Measurements from ENCODE around the gene GID4. TPM values are rescaled to one million over a fixed set of nuclear protein-coding genes. Genes with fewer than 3 reads are reported as not detected.
A peak's percentile ranks its signal among the peaks of the same experiment; 100 is the strongest.

GID4 gene
- total RNA-seq, 3 donors from 2014 or later (not counting 1 experiment from before 2014, with no cell fraction given), result 6.6 to 10.0 (median 6.9) TPM

DNA sequence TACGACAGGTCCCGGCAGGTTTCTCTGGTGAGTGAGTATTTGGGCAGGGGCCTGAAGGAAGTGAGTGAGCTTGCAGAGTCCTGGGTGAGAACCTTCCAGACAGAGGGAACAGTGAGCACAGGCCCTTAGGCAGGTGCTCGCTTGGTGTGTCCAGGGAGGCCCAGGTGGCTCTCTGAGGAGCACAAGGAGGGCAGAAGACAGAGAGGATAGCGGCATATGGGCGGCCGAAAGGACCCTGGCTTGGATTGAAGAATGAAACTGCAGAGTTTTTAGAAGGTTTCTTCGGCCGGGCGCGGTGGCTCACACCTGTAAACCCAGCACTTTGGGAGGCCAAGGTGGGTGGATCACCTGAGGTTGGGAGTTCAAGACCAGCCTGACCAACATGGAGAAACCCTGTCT lies 55.2 kb downstream of the GID4 start:
- Mint-ChIP-seq H3K27me3 (ENCODE audit: low read depth in 2 of 2) (no peaks in the 10 kb centered on the region), H3K36me3 (peaks cover 7% of the 10 kb centered on the region), H3K4me1 (peaks cover 15 to 30% of the 10 kb centered on the region in 2 donors), H3K4me3 (no peak overlapping the region), H3K9me3 (no peaks in the 10 kb centered on the region), H3K27ac (peak overlapping the region; percentile 34 to 72)
- no peaks in the 10 kb centered on the region for H3K27me3 ChIP-seq (ENCODE audit: control insufficient read depth, insufficient read depth, low read length)
- TF ChIP-seq, protein P1, sequence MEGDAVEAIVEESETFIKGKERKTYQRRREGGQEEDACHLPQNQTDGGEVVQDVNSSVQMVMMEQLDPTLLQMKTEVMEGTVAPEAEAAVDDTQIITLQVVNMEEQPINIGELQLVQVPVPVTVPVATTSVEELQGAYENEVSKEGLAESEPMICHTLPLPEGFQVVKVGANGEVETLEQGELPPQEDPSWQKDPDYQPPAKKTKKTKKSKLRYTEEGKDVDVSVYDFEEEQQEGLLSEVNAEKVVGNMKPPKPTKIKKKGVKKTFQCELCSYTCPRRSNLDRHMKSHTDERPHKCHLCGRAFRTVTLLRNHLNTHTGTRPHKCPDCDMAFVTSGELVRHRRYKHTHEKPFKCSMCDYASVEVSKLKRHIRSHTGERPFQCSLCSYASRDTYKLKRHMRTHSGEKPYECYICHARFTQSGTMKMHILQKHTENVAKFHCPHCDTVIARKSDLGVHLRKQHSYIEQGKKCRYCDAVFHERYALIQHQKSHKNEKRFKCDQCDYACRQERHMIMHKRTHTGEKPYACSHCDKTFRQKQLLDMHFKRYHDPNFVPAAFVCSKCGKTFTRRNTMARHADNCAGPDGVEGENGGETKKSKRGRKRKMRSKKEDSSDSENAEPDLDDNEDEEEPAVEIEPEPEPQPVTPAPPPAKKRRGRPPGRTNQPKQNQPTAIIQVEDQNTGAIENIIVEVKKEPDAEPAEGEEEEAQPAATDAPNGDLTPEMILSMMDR (IDR thresholded peaks at IDR 0.05), result no peak
- no peaks in the 10 kb centered on the region for H3K4me1 ChIP-seq (ENCODE audit: control insufficient read depth, insufficient read depth, low read length)
- WGBS (ENCODE audit: insufficient coverage), result 97% methylated on average over 10 of the region's 10 CpGs
- no peak overlapping the region for H3K4me3 ChIP-seq (ENCODE audit: low read length)
- peaks cover 49% of the 10 kb centered on the region for H3K36me3 ChIP-seq (ENCODE audit: control insufficient read depth, insufficient read depth, low read length)
- DNase-seq (no peak), ATAC-seq (no peak)
- no peak overlapping the region for H3K27ac ChIP-seq (ENCODE audit: low read length)
- intact Hi-C loops (cut with micrococcal nuclease), result no loop called here
- no peaks in the 10 kb centered on the region for H3K9me3 ChIP-seq (ENCODE audit: control insufficient read depth, insufficient read depth, low read length)

DNA sequence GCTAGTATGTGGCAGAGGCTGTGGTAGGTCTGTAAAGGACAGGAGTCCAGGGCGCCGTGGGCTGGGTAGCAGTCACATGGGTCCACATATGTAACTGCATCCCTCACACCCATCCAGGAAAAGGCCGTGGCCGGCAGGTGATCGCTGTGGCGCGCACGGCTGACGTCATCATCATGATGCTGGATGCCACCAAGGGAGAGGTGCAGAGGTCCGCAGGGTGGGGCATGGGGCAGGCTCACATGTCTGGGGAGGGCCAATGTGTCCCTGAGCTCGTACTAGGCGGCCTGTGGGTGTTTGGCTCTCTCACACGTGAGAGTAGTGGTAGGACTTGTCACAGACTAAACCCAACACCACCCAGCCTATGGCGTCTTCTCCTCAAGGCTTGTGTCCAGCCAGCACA lies 60.3 kb downstream of the GID4 start:
- no peaks in the 10 kb centered on the region for H3K9me3 Mint-ChIP-seq
- intact Hi-C loops (cut with micrococcal nuclease), result no loop called here
- no peak overlapping the region for H3K27ac Mint-ChIP-seq
- TF ChIP-seq, protein P1 (IDR thresholded peaks at IDR 0.05), result no peak
- DNase-seq, result no peak
- no peaks in the 10 kb centered on the region for H3K27me3 ChIP-seq (ENCODE audit: control insufficient read depth, insufficient read depth, low read length)
- no peak overlapping the region for H3K4me3 Mint-ChIP-seq
- H3K4me1 ChIP-seq (ENCODE audit: control insufficient read depth, insufficient read depth, low read length), result no peaks in the 10 kb centered on the region
- 94% methylated on average over 14 of the region's 14 CpGs for WGBS (ENCODE audit: insufficient coverage)
- no peak overlapping the region for H3K4me3 ChIP-seq (ENCODE audit: low read length)
- H3K9me3 ChIP-seq (ENCODE audit: control insufficient read depth, insufficient read depth, low read length), result no peaks in the 10 kb centered on the region
- no peaks in the 10 kb centered on the region for H3K27me3 Mint-ChIP-seq (ENCODE audit: low read depth in 2 of 2)
- no peaks in the 10 kb centered on the region for H3K36me3 Mint-ChIP-seq
- H3K36me3 ChIP-seq (ENCODE audit: control insufficient read depth, insufficient read depth, low read length), result peaks cover 51% of the 10 kb centered on the region
- no peak overlapping the region for H3K27ac ChIP-seq (ENCODE audit: low read length)
- no peak for ATAC-seq
- H3K4me1 Mint-ChIP-seq, result peaks cover 10 to 12% of the 10 kb centered on the region in 2 donors

DNA sequence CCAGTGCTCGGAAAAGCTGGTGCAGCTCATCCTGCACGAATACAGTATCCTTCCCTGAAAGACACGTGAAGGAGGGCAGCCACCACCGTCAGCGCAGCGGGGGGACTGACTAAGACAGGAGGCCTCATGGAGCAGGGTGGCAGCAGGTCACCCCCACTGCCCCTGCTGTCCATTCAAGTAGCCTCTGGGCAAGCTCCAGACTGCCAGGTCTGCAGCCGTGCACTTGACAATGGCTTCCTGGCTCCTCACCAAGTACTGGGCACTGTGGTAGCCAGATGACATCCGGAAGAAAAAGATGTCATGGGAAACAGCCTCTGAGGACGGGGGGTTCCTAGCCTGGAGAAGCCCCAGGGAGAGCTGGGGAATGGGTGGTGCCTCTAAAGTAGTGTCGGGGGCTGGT lies 61.4 kb downstream of the GID4 start:
- Mint-ChIP-seq H3K4me3 (no peak overlapping the region), H3K36me3 (no peaks in the 10 kb centered on the region), H3K9me3 (no peaks in the 10 kb centered on the region), H3K4me1 (peaks cover 10 to 11% of the 10 kb centered on the region in 2 donors), H3K27me3 (ENCODE audit: low read depth in 2 of 2) (no peaks in the 10 kb centered on the region), H3K27ac (no peak overlapping the region)
- Histone ChIP-seq H3K4me1 (ENCODE audit: control insufficient read depth, insufficient read depth, low read length) (no peaks in the 10 kb centered on the region), H3K27ac (ENCODE audit: low read length) (no peak overlapping the region), H3K36me3 (ENCODE audit: control insufficient read depth, insufficient read depth, low read length) (peaks cover 51% of the 10 kb centered on the region), H3K27me3 (ENCODE audit: control insufficient read depth, insufficient read depth, low read length) (no peaks in the 10 kb centered on the region), H3K4me3 (ENCODE audit: low read length) (no peak overlapping the region), H3K9me3 (ENCODE audit: control insufficient read depth, insufficient read depth, low read length) (no peaks in the 10 kb centered on the region)
- no peak for DNase-seq
- 95% methylated on average over 10 of the region's 10 CpGs for WGBS (ENCODE audit: insufficient coverage)
- intact Hi-C loops (cut with micrococcal nuclease), result no loop called here
- no peak for ATAC-seq
- TF ChIP-seq, protein P1 (IDR thresholded peaks at IDR 0.05), result no peak

DNA sequence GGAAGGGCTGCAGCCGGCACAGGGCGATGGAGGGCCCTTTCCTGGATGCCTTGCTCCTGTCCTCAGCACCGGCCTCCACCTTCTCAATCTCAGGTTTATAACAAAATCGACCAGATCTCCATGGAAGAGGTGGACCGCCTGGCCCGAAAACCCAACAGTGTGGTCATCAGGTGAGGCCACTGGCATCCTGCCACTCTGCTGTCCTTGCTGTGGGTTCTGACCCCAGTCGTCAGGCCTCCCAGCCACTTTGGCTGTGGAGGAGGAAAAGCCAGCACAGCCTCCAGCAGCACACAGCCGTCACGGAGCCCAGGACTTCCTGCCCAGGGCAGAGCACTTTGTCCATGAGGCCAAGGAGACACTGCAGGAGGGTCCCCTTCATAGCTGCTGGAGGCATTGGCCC lies 62.6 kb downstream of the GID4 start:
- H3K4me1 Mint-ChIP-seq, result no peaks in the 10 kb centered on the region
- 92% methylated on average over 9 of the region's 9 CpGs for WGBS (ENCODE audit: insufficient coverage)
- ATAC-seq, result no peak
- Histone ChIP-seq H3K4me1 (ENCODE audit: control insufficient read depth, insufficient read depth, low read length) (no peaks in the 10 kb centered on the region), H3K27ac (ENCODE audit: low read length) (no peak overlapping the region), H3K9me3 (ENCODE audit: control insufficient read depth, insufficient read depth, low read length) (no peaks in the 10 kb centered on the region), H3K4me3 (ENCODE audit: low read length) (no peak overlapping the region), H3K27me3 (ENCODE audit: control insufficient read depth, insufficient read depth, low read length) (no peaks in the 10 kb centered on the region), H3K36me3 (ENCODE audit: control insufficient read depth, insufficient read depth, low read length) (peaks cover 46% of the 10 kb centered on the region)
- DNase-seq, result no peak
- no peak overlapping the region for H3K4me3 Mint-ChIP-seq
- no peak overlapping the region for H3K27ac Mint-ChIP-seq
- H3K27me3 Mint-ChIP-seq (ENCODE audit: low read depth in 2 of 2), result no peaks in the 10 kb centered on the region
- H3K9me3 Mint-ChIP-seq, result no peaks in the 10 kb centered on the region
- TF ChIP-seq, protein P1 (IDR thresholded peaks at IDR 0.05), result no peak
- intact Hi-C loops (cut with micrococcal nuclease), result no loop called here
- no peaks in the 10 kb centered on the region for H3K36me3 Mint-ChIP-seq

Data from natural killer cell (primary cell).